HepG2 (cell line): ENCODE measurements around the gene MYO3A. TPM values are rescaled to one million over a fixed set of nuclear protein-coding genes. Genes with fewer than 3 reads are reported as not detected.
"Not testable (repeated sequence)": the region's sequence is repeated elsewhere in the genome, so short reads cannot be mapped to it uniquely, and the experiment has no call there.

Experiments used
- ATAC-seq: fragments of 200-7000 bp; cut with Tn5 transposase; 3 replicates; pipeline ENCODE4 v1.9.1; 2020; ENCODE audit warnings: mild to moderate bottlenecking, moderate library complexity
- BruUV-seq: library from RNA; stranded (reverse); fragments of 400-500 nt; replicated peaks from 2 replicates; lab custom pipeline; 2021; lab: Mats Ljungman, UMichigan
- CTCF ChIA-PET: fragments of 300-600 bp; formaldehyde crosslinking; extraction: SDS; loops from one replicate; lab custom pipeline; 2021; ENCODE audit warnings: low total read pairs, inconsistent platforms, low intra/inter-chr PET ratio; lab: Yijun Ruan, JAX
- POLR2A ChIA-PET: fragments of 350-600 bp; sonication (Branson Sonifier 250); formaldehyde crosslinking; loops from one replicate; lab custom pipeline; 2020; ENCODE audit warnings: antibody characterized with exemption, inconsistent platforms; lab: Yijun Ruan, JAX
- DNase-seq: peaks from one replicate; pipeline ENCODE4 v3.0.0-alpha.2; 2015; ENCODE audit warnings: low spot score
- FAIRE-seq: peaks from 3 replicates; lab custom pipeline; 2011; peaks lifted over from hg19 to GRCh38; lab: Jason Lieb, UNC
- H2AFZ ChIP-seq: one replicate; pipeline ENCODE4 v1.6.1; 2011; ENCODE audit warnings: low read length, inconsistent platforms
- H3K27ac ChIP-seq: fragments of 300-600 bp; 3 replicates; pipeline ENCODE4 v1.8.0; 2011; ENCODE audit warnings: mixed run types, mild to moderate bottlenecking, mixed read lengths, low read length, inconsistent platforms; ENCODE audit not compliant: insufficient read depth; ENCODE audit errors: extremely low read length
- H3K27me3 ChIP-seq, 2 experiments: fragments of 200-600 bp in 1 of 2; 2 replicates in 1 of 2; 3 replicates in 1 of 2; pipeline versions ENCODE4 v1.6.0 to v1.8.0; 2011; ENCODE audit warnings: low read length in 2 of 2, mild to moderate bottlenecking in 2 of 2, moderate library complexity in 2 of 2, inconsistent platforms in 1 of 2; ENCODE audit not compliant: insufficient read depth in 2 of 2, control insufficient read depth in 1 of 2
- H3K36me3 ChIP-seq, 2 experiments: fragments of 200-600 bp in 1 of 2; replicated peaks in 1 of 2; 2 replicates in 1 of 2; 3 replicates in 1 of 2; pipeline versions ENCODE4 v1.5.1 to v1.8.0; 2011; ENCODE audit warnings: low read length in 2 of 2, inconsistent platforms in 1 of 2; ENCODE audit not compliant: insufficient read depth in 2 of 2, control insufficient read depth in 1 of 2
- H3K4me1 ChIP-seq: 2 replicates; pipeline ENCODE4 v1.5.1; 2012; ENCODE audit warnings: low read length, inconsistent platforms; ENCODE audit not compliant: insufficient read depth
- H3K4me2 ChIP-seq: 2 replicates; pipeline ENCODE4 v1.6.0; 2011; ENCODE audit warnings: low read depth, low read length, inconsistent platforms
- H3K4me3 ChIP-seq, 3 experiments: fragments of 200-600 bp in 1 of 3; sonication (generic), shearing (Covaris generic) in 1 of 3; replicated peaks in 1 of 3; 2 replicates each; pipeline ENCODE4 v1.5.1; 2011 to 2016; ENCODE audit warnings: low read length in 3 of 3, inconsistent platforms in 2 of 3, low read depth in 2 of 3, mild to moderate bottlenecking in 2 of 3, control low read depth in 1 of 3, mixed read lengths in 1 of 3; ENCODE audit not compliant: insufficient read depth in 1 of 3
- H3K79me2 ChIP-seq: one replicate; pipeline ENCODE4 v1.6.1; 2011; ENCODE audit warnings: low read length, inconsistent platforms; ENCODE audit not compliant: insufficient read depth
- H3K9ac ChIP-seq: 2 replicates; pipeline ENCODE4 v1.6.0; 2011; ENCODE audit warnings: mild to moderate bottlenecking, low read depth, low read length, inconsistent platforms; ENCODE audit not compliant: insufficient read depth
- H3K9me3 ChIP-seq: 2 replicates; pipeline ENCODE4 v1.5.1; 2012; ENCODE audit warnings: mild to moderate bottlenecking, low read length
- H4K20me1 ChIP-seq: 2 replicates; pipeline ENCODE4 v1.6.0; 2011; ENCODE audit warnings: inconsistent platforms, mild to moderate bottlenecking, low read length, moderate library complexity; ENCODE audit not compliant: insufficient read depth
- GTF3A ChIP-seq: sonication (generic); formaldehyde crosslinking; conservative IDR thresholded peaks from 2 replicates; pipeline ENCODE4 v1.4.0; 2020; ENCODE audit warnings: mild to moderate bottlenecking, missing genetic modification reagents
- ZNF841 ChIP-seq: sonication (generic); formaldehyde crosslinking; IDR thresholded peaks from 2 replicates; pipeline ENCODE4 v1.8.1; 2023; ENCODE audit warnings: missing genetic modification reagents, borderline replicate concordance
- WGBS: methylation state at CpG from one replicate; pipeline ENCODE4 v1.1.6; 2017; ENCODE audit warnings: low lambda C conversion rate; 5-methylcytosine and 5-hydroxymethylcytosine counted together
- in situ Hi-C: cut with HindIII; loops from 2 replicates; pipeline ENCODE4 v1.10.0; 2017; ENCODE audit warnings: low pct_unique_long_range_greater_than_20kb; ENCODE audit not compliant: extremely low pct_ligation_motif_present
- intact Hi-C: fragments of 100-400 bp; cut with micrococcal nuclease; formaldehyde crosslinking; loops from one replicate; pipeline ENCODE4 v1.10.0; 2022; ENCODE audit not compliant: unreplicated experiment
- polyA plus RNA-seq, 8 experiments: library from polyadenylated mRNA; depleted of rRNA in 3 of 8; stranded (reverse) in 7 of 8; unstranded in 1 of 8; fragments of >200 nt; fragmentation: Illumina TruSeq in 4 of 8; extraction: Trizol in 4 of 8; gene quantifications; 2 replicates each; pipeline versions ENCODE4 v1.2.1 to v1.2.3, GENCODE V29; 2011 to 2016; ENCODE audit warnings: low read depth in 4 of 8, missing spikeins in 1 of 8, mixed read lengths in 1 of 8; ENCODE audit not compliant: insufficient read depth in 1 of 8
- total RNA-seq, 5 experiments: library from RNA; depleted of rRNA; stranded (reverse); fragments of >200 nt; fragmentation: Illumina TruSeq; extraction: Trizol; gene quantifications; 2 replicates each; pipeline ENCODE4 v1.2.3, GENCODE V29; 2016; ENCODE audit warnings: low read depth in 1 of 5
- TF ChIP-seq, protein P1 (sequence below): IDR thresholded peaks from 2 replicates; pipeline ENCODE4 v1.6.1; 2016; ENCODE audit warnings: missing biosample characterization, missing genetic modification reagents, low read depth
- TF ChIP-seq, protein P2 (sequence below): IDR thresholded peaks from 2 replicates; pipeline ENCODE4 v1.6.1; 2016; ENCODE audit warnings: low read depth, borderline replicate concordance

MYO3A gene
- total and polyA plus RNA-seq, 2 of the 13 experiments (the other 11 are each of a cell fraction or from before 2014, with no cell fraction given), result not detected

DNA sequence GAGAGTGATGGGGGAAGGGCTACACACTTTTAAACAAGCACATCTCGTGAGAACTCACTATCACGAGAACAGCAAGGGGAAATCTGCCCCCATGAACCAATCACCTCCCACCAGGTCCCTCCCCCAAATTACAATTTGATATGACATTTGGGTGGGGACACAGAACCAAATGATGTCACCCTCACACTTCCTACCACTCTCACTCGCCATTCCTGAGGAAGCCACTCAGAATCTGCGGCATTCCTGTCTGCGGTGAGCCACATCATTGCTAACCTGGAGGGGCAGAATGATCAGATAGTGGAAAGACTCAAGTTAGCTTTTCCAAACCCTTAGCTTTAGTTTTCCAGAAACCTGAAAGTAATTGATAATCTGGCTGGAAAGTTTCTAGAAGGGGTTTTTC, 66.9 kb downstream of the MYO3A start:
- no TSS peak for BruUV-seq
- H3K27ac ChIP-seq, result no peak overlapping the region
- intact Hi-C loops, result no loop called here
- no peak overlapping the region for H3K4me2 ChIP-seq
- H3K79me2 ChIP-seq, result no peaks in the 10 kb centered on the region
- CTCF ChIA-PET, result no interaction called here
- H4K20me1 ChIP-seq, result no peaks in the 10 kb centered on the region
- TF ChIP-seq ZNF841 (no peak), GTF3A (no peak)
- TF ChIP-seq, protein P1, sequence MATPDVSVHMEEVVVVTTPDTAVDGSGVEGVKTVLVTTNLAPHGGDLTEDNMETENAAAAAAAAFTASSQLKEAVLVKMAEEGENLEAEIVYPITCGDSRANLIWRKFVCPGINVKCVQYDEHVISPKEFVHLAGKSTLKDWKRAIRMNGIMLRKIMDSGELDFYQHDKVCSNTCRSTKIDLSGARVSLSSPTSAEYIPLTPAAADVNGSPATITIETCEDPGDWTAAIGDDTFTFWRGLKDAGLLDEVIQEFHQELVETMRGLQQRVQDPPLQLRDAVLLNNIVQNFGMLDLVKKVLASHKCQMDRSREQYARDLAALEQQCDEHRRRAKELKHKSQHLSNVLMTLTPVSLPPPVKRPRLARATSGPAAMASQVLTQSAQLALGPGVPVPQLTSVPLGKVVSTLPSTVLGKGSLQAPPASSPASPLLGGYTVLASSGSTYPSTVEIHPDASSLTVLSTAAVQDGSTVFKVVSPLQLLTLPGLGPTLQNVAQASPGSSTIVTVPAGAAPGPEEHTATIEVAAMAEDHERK (CRISPR knock-in tag), result no peak
- TF ChIP-seq, protein P2, sequence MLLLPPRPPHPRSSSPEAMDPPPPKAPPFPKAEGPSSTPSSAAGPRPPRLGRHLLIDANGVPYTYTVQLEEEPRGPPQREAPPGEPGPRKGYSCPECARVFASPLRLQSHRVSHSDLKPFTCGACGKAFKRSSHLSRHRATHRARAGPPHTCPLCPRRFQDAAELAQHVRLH (CRISPR knock-in tag), result no peak
- no peaks in the 10 kb centered on the region for H3K27me3 ChIP-seq
- H3K9me3 ChIP-seq, result no peaks in the 10 kb centered on the region
- no peak overlapping the region for H2AFZ ChIP-seq
- POLR2A ChIA-PET, result no interaction called here
- no peak for ATAC-seq
- no peak overlapping the region for H3K4me3 ChIP-seq
- no peaks in the 10 kb centered on the region for H3K36me3 ChIP-seq
- H3K4me1 ChIP-seq, result no peaks in the 10 kb centered on the region
- 23% methylated on average over 4 of the region's 5 CpGs for whole genome bisulfite sequencing
- DNase-seq, result no peak
- in situ Hi-C loops, result no loop called here
- no peak for FAIRE-seq
- H3K9ac ChIP-seq, result no peak overlapping the region

DNA sequence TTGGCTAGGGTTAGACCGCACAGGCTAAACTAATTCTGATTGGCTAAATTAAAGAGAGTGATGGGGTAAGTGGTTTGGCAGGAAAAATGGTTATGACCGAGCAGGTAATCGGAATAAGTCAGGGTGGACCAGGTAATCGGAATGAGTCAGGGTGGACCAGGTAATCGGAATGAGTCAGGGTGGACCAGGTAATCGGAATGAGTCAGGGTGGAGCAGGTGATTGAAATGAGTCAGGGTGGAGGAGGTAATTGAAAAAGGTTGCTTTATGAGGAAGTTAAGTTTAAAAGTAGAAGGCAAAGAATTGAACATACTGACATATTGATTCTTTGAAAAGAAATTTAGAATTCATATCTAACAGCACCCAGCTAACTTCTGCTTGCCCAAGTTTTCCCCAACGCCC, 68.4 kb downstream of the MYO3A start:
- H3K4me1 ChIP-seq, H4K20me1 ChIP-seq, H3K27ac ChIP-seq, H3K27me3 ChIP-seq, H3K4me3 ChIP-seq, CTCF ChIA-PET, BruUV-seq, in situ Hi-C loops, H3K79me2 ChIP-seq, POLR2A ChIA-PET, DNase-seq, H3K4me2 ChIP-seq, FAIRE-seq, H3K9me3 ChIP-seq, ATAC-seq, intact Hi-C loops, H2AFZ ChIP-seq, H3K9ac ChIP-seq, H3K36me3 ChIP-seq: not testable (repeated sequence)
- WGBS, result 23% methylated on average over 7 of the region's 7 CpGs
